GM18870 (cell line): Measurements from ENCODE around the gene IFRD1.
A peak's percentile ranks its signal among the peaks of the same experiment; 100 is the strongest.

Source experiments
- ATAC-seq: cut with Tn5 transposase; IDR thresholded peaks from one replicate; pipeline ENCODE4 v1.9.1; 2021; ENCODE audit warnings: moderate library complexity; ENCODE audit not compliant: unreplicated experiment

The IFRD1 gene

DNA sequence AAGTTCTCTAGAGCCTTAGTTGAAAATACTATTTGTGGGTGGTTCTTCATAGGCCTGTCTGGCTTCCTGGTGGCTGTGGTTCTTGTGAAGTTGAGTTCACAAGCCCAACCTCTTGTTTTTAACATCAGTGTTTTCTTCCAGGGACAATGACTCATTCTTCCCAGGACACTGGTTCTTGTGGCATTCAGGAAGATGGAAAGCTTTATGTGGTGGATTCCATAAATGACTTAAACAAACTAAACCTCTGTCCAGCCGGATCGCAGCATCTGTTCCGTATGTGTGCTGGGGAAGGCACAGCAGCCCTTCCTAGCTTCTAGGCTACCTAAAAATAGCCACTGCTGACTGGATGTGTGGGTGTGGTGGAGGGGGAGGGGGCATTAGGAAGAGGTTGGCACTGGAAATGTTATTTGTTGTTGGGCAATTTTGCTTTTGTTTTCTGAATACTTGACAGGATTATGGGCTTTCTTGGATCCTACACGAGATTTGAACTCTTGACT, 34.5 kb downstream of the IFRD1 start:
- ATAC-seq = no peak

DNA sequence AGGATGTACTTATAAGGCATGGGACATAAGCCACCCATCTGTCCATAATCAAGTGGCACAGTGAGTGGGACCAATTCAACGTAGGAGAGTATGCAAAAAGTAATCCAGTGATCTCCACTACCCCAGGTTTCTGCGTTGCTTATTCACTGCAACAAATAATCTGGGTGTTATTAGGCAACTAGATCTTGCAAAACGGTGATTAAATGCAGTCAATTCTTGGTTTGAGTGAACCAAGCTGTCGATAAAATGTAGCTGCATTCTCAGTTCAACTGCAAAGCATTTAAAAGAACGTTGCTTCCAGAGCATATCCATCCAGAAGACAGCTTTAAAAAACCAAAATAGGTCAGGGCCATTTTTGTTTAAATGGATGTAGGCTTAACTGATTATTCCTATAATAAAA, 35.5 kb downstream of the IFRD1 start:
- no peak for ATAC-seq

DNA sequence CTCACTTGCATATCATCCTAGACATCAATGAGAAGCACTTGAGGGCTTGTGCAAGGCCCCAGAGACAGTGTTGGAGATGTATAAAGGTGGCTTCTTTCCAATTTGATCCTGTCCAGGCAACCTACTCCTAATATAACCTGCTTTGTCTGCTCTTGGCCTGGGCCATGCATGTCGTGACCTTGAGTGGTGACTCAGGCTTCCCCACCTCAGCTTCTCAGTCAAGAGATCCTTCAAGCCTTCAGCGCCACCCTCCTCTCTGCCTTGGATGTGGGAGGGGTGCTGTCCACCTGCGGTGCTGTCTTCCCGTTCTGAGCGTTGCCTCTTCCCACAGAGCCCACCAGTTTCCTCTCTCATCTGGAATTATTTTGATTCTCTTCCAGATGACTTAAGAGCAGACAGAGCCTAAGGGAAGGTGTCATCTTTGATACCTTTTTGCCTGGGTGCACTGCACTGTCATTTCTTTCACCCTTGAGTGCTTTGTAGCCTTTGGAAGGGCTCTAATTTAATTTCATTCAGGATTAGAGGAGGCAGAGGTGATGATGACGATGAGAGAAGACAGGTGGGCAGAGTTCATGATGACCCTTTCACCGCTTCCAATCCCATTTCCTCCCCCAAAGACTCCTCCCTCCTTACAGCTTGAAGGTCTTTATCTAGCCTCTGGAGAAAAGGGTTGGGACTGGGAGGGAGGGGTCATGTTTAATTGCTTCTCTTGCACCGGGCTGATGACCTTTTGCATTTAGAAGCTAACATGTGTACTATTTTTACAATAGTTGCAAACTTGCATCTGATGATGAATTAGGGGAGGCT, 37.4 kb downstream of the IFRD1 start:
- ATAC-seq = no peak

DNA sequence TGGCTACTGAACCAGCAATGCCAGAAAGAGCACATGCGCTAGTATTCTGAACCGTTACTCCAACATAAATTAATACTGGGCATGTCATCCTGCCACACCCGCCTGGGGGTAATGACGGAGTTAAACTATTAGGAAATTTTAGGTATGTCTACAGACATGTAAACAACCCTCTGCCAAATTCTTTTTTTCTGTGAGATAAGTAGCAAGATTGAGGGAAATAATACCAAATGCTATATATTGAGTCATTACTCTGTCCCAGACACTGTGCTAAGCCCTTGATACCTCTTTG, 37.9 kb downstream of the IFRD1 start:
- no peak for ATAC-seq

DNA sequence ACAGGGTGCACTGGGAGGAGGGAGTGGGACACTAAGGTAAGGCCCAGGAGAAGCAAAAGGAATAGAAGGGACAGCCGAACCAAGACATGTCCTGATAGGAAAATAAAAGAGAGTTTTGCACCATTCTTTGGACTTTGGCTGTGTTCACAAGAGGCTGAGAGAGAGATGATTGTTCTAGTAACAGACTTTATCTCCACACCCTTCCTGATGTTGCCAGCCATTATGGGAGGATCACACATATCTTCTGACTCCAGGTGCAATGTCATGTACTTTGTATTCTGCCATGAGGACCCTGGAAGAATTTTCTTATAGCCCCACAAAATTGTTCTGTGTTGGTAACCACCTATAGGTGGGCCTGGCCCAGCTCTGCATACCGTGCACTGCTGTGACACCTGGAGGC, 41.9 kb downstream of the IFRD1 start:
- ATAC-seq = no peak

DNA sequence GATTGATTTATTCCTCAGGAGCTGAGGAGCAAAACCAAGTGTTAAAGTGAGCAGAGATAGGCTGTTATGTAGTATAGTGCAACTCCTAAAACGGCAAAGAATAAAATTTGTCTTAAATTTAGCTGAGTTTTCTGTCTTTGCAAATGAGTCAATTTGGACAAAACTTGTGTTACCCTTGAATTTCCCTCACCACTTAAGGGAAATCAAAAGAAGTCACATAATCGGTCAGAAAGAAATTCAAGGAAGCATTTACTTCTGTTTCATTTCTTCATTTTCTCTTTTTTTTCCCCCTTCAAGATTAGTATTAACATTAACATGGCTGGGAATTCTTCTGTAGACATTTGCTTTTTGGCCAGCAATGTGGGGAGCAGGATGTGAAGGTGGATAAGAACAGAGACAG, 44.4 kb downstream of the IFRD1 start:
- no peak for ATAC-seq

DNA sequence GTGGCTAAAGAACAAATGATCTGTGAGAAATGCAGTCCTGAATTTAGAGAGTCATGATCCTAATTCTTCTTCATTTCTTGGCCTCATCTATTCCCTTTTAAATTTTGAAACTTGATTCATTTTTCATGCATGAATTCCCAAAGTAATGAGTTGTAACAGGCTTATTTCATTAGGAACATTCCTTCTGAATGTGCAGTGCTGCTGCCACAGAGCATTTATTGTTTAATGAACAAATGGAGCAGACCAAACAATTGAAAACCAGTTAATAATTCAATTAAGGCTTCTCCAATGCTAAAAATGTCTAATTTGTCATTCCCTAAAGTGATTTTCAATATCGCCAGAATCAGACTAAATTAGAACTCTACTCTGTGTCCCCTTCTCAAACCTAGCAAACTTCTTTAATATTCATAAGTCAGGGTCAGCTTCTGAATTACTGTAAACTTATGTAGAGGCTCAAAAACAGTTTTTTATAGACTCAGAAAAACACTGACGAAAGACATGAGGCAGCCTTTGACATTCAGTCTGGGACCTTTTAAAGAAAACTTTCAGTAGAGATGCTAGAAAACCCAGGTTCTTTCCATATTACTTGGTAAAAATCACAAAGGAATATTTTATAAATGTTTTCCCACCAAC, 45.0 kb downstream of the IFRD1 start:
- no peak for ATAC-seq

DNA sequence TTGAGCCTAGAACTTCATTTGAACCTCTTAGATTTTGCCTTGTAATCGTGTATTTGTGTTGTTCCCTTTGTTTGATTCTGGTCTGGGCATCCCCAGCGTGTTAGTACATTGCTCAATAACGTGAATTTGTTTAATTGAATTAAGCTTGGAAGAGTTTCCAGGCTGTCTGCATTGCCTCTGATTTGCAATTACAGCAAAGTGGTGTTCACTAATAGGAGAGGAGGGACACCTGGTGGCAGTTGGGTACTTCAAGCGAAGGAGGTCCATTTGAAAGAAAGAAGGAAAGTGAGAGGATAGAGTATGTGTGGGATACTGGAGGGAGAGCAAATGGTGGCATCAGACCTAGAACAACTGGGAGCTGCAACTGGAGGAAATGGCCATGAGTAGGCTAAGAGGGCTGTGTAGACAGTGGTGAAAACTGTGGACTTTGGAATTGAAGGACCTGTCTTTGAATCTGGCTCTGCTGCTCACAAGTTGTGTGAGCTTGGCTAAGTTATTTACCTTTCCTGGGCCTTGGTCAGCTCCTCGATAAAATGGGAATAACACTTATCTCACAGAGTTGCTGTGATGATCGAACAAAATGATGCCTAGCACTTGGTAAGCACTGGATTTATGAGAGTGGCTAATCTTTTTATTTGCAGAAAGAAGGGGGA, 45.7 kb downstream of the IFRD1 start:
- peak; percentile 60 for ATAC-seq

DNA sequence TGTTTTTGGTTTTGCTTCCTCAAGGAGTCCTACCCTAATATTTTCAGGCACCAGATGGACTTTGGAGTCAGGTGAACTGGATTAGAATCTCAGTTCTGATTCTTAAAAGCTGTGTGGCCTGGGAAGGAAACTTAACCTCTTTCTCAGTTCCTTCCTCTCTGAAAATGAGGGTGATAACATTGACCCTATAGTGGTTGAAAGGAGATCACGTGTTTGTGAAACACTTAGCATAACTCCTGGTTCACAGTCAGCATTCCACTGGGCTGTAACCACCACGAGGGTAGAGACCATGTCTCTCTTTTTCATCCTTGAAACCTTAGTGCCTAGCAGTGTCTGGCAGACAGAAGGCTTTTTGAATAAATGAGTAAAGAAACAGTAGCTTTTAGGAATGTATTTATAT, 47.2 kb downstream of the IFRD1 start:
- ATAC-seq = peak; percentile 71

DNA sequence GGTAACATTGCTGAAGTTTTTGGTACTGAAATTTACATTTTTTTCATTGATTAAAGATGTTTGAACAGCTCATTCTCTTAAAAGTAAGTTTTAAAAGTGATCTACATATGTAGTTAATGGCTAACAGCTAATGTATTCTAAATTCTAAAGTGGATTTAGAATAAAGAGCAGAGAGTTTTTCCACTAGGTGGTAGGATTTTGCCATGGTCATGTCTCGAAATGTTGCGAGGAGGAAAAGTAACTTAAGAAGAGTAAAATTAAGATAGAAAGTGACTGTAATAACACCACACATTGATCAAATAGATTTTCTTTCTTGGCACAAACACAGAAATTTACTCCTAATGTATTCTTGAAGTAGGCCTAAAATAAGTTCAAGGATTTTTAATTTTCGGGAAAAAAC, 50.4 kb downstream of the IFRD1 start:
- no peak for ATAC-seq

DNA sequence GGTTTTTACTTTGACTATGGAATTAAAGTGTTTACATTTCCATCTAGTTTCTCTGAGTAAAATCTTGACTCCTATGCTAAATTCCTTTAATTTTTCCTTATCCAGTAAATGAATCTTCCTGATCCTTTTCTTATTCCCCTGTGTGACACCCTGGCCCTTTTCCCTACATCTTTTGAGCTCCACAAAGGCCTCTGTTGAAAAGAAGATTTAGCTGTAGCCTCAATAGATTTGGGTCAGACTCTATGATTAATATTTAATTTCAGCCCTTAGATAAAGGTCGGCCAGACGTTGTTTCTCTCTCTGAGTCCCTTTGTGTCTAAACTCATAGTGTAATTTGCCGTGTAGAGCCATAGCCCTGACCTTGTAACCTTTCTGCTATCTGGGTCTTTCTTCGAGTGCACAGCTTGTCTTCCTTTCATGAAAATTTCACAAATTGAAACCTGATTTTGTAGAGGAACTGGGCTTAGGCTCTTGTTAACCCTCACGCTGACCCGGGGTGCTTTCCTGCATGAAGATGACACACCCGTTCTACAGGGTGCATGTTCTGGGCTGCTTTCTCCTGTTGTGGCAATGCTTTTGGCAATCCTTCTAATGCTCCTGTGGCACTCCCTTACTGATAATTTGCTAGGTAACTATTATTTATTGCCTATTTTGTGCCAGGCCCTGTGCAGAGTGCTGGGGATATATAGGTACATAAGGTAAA, 51.7 kb downstream of the IFRD1 start:
- ATAC-seq = no peak

DNA sequence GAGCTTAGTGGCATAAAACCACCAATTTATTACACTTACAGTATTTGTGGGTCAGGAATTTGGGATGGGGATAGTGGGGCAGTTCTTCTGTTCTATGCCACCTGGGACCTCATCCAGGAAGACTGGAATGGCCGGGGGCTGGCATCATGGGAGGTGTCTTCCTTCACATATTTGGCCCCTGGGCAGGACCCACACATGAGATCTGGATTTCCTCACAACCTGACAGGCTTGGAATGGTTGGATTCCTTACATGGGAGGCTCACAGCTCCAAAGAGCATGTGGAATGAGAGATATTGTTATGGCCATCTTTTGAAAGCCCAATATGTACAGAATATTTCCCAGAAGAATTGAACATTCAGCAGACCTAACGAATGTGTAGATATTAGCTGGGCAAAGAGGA, 52.4 kb downstream of the IFRD1 start:
- ATAC-seq = no peak

DNA sequence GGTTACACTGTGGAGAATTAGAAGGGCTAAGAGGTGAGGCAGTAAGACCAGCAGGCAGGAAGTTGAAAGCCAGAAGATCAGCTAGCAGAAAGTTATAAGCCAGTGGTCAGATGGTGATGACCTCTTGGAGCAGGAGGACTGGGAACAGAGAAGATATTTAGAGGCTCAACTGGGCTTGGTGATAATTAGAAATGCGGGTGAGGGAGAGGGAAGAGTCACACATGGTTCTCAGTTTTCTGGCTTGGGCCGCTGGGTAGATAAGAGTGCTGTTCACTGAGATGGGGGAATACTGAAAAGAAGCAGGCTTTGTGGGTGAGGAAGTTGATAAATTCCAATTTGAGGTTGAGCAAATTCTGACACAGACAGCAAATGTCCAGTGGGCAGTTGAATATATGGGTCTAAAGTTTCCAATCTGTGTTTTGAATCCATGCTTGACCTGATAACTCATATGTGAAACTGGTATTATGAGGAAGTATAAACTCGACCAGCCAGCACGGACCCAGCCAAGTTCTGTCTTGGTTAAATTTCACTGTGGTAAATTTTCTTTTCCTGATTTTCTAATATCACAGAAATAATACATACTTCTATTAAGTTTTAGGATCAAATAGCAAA, 53.2 kb downstream of the IFRD1 start:
- no peak for ATAC-seq

DNA sequence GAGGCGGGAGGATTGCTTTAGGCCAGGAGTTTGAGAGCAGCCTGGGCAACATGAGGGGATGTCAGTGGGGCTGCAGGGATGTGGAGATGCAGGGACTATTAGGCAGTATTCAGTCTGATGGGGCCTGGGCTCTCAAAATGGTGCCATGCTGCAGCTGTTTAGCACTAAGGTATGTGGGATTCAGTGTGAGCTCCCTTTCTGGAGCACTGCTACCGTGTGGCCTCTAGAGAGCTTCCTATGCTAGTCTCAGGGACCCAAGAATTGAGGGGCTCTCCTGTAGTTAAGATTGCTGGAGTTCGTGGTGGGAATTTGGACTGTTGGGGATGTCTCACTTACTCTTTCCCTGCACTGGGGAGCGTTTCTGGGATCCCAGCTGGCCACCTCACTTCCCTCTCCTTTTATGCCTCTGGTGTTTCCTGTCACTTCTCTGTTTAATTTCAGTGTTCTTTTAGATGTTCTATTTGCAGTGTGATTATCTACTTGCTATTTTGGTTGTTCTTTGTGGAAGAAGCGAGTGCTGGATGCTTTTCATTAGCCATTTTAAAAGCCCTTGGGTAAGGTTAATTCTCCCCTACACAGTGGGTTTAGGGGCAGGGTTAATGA, 53.9 kb downstream of the IFRD1 start:
- no peak for ATAC-seq

DNA sequence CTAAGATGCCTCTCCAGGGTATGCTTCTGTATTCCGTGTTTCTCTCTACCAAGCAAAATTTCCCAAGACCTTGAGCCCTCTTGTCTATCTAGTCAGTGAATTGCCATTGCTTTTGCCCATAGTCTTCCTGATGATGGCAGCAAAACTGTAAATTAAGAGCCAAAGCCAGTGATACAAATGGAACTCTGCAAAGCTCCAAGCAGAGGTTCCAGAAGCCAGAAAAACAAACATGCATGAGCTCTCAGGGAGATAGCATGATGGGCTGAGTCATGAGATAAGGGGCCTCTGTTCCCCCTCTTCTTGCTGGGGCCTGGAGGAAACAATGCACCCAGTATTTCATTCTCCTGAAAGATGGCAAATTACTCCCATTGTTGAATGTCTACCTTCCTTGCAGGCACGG, 55.2 kb downstream of the IFRD1 start:
- ATAC-seq = no peak

DNA sequence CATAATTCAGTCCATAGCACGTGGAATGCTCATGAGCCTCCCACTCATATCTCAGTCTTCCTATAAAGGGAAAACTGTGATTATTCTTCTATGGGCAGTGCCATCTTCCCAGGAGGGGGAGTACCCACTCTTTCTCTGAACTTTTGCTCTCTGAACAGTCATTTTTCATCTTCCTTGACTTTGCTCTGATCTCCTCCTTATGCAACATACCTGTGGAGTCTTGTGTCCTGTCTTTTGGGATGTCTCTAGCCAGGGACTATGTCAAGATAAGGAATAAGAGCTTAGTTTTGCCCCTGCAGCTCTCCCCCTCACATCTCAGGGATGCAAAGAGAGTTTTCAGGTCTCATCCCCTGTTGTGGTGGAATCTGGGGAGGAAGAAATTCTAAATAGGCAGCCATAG, 58.1 kb downstream of the IFRD1 start:
- ATAC-seq = no peak

DNA sequence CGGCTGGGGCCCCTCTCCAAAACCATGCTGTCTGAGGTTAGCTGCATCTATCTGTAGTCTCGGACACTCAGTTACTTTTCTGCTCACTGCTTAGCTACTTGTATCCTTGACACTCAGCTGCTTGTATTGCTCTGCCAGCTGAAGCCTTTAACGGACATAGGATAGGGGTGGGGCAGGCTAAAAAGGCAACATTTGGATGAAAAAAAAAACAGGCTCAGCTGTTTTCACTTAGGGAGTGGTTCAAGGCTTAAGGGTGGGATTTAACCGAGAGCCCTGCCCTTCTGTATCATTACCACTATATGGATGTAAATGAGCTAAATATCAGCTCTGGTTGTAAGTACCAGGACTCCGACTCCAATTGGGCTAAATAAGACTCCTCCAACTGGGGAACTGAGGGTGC, 59.1 kb downstream of the IFRD1 start:
- no peak for ATAC-seq

DNA sequence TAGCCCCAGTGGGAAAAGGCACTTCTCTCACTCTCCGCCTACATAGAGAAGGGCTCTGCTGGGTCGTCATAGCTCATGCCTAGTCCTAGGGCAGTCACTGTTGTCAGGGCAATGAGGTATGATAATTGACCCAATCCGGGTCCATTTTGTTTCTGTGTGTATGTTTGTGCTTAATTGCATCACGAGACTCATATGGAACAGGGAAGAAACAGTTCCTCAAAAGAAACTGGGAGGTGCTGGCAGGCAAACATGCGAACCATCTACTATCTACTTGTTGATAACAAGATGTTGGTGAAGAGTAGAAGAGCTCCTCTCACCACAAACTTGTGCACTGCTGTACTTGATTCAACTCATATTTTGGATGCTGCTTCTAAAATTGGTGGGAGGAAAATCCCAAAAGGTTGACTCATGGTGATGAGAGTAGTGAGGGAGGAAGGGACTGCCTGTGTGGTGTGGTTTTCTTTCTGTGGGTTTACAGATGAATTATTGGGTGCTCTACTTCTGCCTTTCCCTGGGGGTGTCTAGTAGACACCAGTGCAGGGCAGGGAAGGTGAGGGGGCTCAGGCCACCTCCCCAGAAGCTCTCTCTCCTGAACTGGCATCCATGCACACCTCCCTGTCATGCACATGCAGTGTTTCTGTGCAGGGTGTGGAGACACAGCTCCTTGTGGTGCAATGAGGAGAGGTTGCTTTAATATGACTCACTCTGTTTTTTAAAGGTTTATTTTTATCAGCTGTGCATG, 59.9 kb downstream of the IFRD1 start:
- ATAC-seq = peak; percentile 73

DNA sequence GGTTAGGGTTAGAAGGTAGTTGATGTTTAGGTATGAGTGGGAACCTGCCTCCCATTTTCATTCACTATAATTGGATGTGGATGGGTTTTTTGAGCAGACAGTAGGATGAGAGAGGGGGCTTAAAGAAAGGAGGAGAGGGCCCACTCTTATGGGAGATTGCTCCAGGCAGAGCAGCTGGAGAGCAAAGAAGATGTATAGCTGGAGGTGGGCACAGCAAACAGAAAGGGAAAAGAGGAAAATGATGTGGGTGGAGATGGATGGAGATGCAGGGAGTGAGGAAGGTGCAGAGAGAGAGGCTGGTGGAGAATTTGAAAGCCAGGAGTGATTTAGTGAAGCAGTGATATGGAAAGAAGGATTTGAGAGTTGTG, 60.5 kb downstream of the IFRD1 start:
- ATAC-seq = no peak
